ENCODE data around the gene RNF14. TPM values are rescaled to one million over a fixed set of nuclear protein-coding genes. Genes with fewer than 3 reads are reported as not detected.
A peak's percentile ranks its signal among the peaks of the same experiment; 100 is the strongest.

Gene RNF14, protein sequence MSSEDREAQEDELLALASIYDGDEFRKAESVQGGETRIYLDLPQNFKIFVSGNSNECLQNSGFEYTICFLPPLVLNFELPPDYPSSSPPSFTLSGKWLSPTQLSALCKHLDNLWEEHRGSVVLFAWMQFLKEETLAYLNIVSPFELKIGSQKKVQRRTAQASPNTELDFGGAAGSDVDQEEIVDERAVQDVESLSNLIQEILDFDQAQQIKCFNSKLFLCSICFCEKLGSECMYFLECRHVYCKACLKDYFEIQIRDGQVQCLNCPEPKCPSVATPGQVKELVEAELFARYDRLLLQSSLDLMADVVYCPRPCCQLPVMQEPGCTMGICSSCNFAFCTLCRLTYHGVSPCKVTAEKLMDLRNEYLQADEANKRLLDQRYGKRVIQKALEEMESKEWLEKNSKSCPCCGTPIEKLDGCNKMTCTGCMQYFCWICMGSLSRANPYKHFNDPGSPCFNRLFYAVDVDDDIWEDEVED
- total RNA-seq (100 to 1,000 TPM in 3 of 9 donors, 10 to 100 TPM in 6; 71.3 to 185 (median 91.0) TPM), polyA plus RNA-seq (100 to 1,000 TPM in 1 of 3 donors, 10 to 100 TPM in 2; 21.6 to 122 (median 26.2) TPM)
- long read RNA-seq, donor 1, full-length matches to known transcripts: 10 of 15 reads
- long read RNA-seq, donor 1, partial matches to known transcripts: 5 of 15 reads
- long read RNA-seq, donor 1, other reads (novel, unspliced or antisense): 0 of 15 reads
- long read RNA-seq, donor 2, full-length matches to known transcripts: 10 of 27 reads
- long read RNA-seq, donor 2, partial matches to known transcripts: 17 of 27 reads
- long read RNA-seq, donor 2, other reads (novel, unspliced or antisense): 0 of 27 reads
- long read RNA-seq, donor 3, full-length matches to known transcripts: 12 of 17 reads
- long read RNA-seq, donor 3, partial matches to known transcripts: 5 of 17 reads
- long read RNA-seq, donor 3, other reads (novel, unspliced or antisense): 0 of 17 reads
- long read RNA-seq, donor 4, full-length matches to known transcripts: 18 of 49 reads
- long read RNA-seq, donor 4, partial matches to known transcripts: 5 of 49 reads
- long read RNA-seq, donor 4, other reads (novel, unspliced or antisense): 26 of 49 reads
- long read RNA-seq, donor 5, full-length matches to known transcripts: 76 of 112 reads
- long read RNA-seq, donor 5, partial matches to known transcripts: 2 of 112 reads
- long read RNA-seq, donor 5, other reads (novel, unspliced or antisense): 34 of 112 reads
- long read RNA-seq, donor 6, full-length matches to known transcripts: 9 of 31 reads
- long read RNA-seq, donor 6, partial matches to known transcripts: 5 of 31 reads
- long read RNA-seq, donor 6, other reads (novel, unspliced or antisense): 17 of 31 reads
- long read RNA-seq, donor 7, full-length matches to known transcripts: 6 of 12 reads
- long read RNA-seq, donor 7, partial matches to known transcripts: 6 of 12 reads
- long read RNA-seq, donor 7, other reads (novel, unspliced or antisense): 0 of 12 reads
- long read RNA-seq, donor 8, full-length matches to known transcripts: 9 of 17 reads
- long read RNA-seq, donor 8, partial matches to known transcripts: 8 of 17 reads
- long read RNA-seq, donor 8, other reads (novel, unspliced or antisense): 0 of 17 reads
- long read RNA-seq, donor 9, full-length matches to known transcripts: 17 of 24 reads
- long read RNA-seq, donor 9, partial matches to known transcripts: 7 of 24 reads
- long read RNA-seq, donor 9, other reads (novel, unspliced or antisense): 0 of 24 reads
- long read RNA-seq, donor 10, full-length matches to known transcripts: 10 of 10 reads
- long read RNA-seq, donor 10, partial matches to known transcripts: 0 of 10 reads
- long read RNA-seq, donor 10, other reads (novel, unspliced or antisense): 0 of 10 reads

DNA sequence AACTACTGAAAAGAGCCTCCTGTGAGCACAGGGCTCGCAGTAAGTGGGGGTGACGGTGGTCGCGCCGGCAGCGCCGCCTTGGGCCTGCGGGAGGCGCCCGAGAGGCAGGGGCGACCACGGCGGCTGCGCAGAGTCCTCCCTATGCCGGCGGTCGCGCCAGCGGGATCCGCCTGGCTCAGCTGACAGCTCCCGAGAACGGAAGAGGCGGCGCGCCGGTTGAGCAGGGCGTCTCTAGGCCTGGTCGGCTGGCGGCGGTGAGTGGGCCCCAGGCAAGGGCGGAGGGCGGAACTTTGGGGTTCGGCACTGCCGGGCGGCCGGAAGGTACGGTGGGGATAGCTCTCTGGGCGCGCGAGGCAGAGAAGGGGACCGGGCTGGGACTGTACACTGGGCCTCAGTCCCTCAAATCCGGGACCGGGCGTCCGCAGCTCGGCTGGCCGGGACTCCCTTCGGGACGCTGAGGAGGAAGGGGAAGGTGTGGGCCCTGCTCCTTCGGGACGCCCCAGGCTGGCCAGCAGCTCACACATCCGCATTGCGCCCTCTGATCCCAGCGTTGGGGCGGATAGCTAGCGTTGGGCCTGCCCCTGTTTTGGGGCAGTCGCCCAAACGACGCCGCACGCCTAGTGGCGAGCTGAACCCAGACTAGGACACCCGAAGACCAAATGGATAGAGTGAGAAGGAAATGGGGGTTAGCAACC is at the start of gene RNF14:
Gene RNF14, plus strand, starts transcription at position 192 of the 695 bp plus-strand sequence. CDS start 4,484 bp downstream, outside the sequence.
- Histone ChIP-seq H3K9me3 (replicated peaks in 1 of 3) (no peaks in the 10 kb centered on the region), H3K4me1 (replicated peaks in 1 of 2) (peaks cover 10 to 36% of the 10 kb centered on the region in 2 donors), H3K27ac (peak within 1 kb of the TSS; percentile 88 to 98 (median 96)), H3K4me3 (peak within 1 kb of the TSS in 3 of 4 donors; percentile 36 to 91 (median 75)), H3K27me3 (no peaks in the 10 kb centered on the region), H3K36me3 (replicated peaks in 1 of 2) (peaks cover 0 to 18% of the 10 kb centered on the region in 2 donors)
- WGBS, 4 donors: 0 to 2% (median 0%) methylated on average over 20 to 63 of the region's 63 CpGs
- intact Hi-C loops (cut with DNase I): no loop called here
- TF ChIP-seq, protein P1, sequence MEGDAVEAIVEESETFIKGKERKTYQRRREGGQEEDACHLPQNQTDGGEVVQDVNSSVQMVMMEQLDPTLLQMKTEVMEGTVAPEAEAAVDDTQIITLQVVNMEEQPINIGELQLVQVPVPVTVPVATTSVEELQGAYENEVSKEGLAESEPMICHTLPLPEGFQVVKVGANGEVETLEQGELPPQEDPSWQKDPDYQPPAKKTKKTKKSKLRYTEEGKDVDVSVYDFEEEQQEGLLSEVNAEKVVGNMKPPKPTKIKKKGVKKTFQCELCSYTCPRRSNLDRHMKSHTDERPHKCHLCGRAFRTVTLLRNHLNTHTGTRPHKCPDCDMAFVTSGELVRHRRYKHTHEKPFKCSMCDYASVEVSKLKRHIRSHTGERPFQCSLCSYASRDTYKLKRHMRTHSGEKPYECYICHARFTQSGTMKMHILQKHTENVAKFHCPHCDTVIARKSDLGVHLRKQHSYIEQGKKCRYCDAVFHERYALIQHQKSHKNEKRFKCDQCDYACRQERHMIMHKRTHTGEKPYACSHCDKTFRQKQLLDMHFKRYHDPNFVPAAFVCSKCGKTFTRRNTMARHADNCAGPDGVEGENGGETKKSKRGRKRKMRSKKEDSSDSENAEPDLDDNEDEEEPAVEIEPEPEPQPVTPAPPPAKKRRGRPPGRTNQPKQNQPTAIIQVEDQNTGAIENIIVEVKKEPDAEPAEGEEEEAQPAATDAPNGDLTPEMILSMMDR (IDR thresholded peaks at IDR 0.05): peak; percentile 85 to 98 (median 96)
- TF ChIP-seq POLR2A (IDR thresholded peaks at IDR 0.05): peak; percentile 85 to 98
- DNase-seq: peak; percentile 92 to 96 (median 95)

DNA sequence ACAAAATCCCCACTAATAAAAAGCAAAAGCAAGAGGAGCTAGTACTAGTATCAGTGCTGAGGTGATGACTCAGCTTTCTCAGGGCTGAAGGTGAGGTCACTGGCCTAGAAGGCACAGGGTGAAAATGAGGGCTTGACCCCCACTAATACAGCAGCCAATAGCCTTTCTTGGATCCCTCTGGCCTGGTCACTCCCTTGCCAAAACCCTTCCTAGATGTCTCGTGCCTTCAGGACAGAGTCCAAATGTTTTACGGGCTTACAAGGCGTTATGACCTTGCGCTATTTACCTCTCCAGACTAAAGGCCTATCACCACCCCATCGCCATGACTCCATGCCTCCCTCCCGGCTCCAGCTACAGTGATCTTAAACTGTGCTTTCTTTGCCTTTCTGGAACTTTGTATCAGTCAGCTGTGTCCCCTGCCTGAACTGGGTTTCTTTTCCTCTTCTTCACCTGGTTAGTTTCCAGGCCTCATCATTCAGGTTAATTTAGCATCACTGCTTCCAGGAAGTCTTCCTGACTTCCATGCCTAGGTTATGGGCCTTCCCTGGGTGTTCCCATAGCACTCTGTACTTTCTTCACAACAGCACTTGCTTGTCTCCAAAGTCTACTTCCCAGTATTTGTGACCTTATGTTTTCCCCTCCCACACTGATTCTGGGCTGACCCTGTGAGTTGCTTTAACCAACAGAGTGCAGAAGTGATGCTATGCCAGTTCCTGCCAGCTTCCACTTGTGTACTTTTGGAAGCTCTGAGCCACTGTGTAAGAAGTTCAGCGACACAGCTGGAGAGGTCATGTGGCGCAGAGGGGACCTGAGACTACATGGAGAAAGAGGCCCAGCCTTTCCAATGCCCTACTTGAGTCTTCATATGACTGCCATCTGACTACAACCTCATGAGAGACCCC is 49.4 kb upstream of the RNF14 start:
- Histone ChIP-seq H3K27me3 (no peaks in the 10 kb centered on the region), H3K9me3 (replicated peaks in 1 of 3) (no peaks in the 10 kb centered on the region), H3K36me3 (replicated peaks in 1 of 2) (no peaks in the 10 kb centered on the region), H3K27ac (peak overlapping the region in 4 of 5 donors; percentile 21 to 63 (median 48)), H3K4me1 (replicated peaks in 1 of 2) (peaks cover 3 to 20% of the 10 kb centered on the region in 2 donors), H3K4me3 (no peak overlapping the region)
- WGBS, 4 donors: 52 to 62% (median 58%) methylated on average over 7 to 8 of the region's 8 CpGs
- intact Hi-C loops (cut with DNase I): no loop called here
- peak; percentile 54 to 84 (median 79) for DNase-seq
- TF ChIP-seq, protein P1 (IDR thresholded peaks at IDR 0.05): no peak
- peak in 1 of 2 donors; percentile 9 for TF ChIP-seq POLR2A (IDR thresholded peaks at IDR 0.05)
